Natural killer cell (primary cell): ENCODE results near the gene CDK14. TPM values are rescaled to one million over a fixed set of nuclear protein-coding genes. Genes with fewer than 3 reads are reported as not detected.

Experiments
- ATAC-seq, 3 donors: fragments of 150-1000 bp in 2 of 3; fragments of 200-7000 bp in 1 of 3; cut with Tn5 transposase; 1 replicate in 1 of 3; 2 replicates in 2 of 3; pipeline ENCODE4 v1.10.0; 2021; ENCODE audit warnings: mild to moderate bottlenecking in 2 of 3, moderate library complexity in 2 of 3
- DNase-seq, 2 donors: peaks; one replicate each; pipeline versions ENCODE4 v3.0.0 to v3.0.0-alpha.2; 2013 to 2021; ENCODE audit warnings: mixed read lengths in 1 of 2
- H3K27ac ChIP-seq: one replicate; pipeline ENCODE4 v1.5.1; 2013; ENCODE audit warnings: mild to moderate bottlenecking, low read length
- H3K27me3 ChIP-seq: one replicate; pipeline ENCODE4 v1.6.1; 2013; ENCODE audit warnings: low read length; ENCODE audit not compliant: control insufficient read depth, insufficient read depth
- H3K36me3 ChIP-seq: one replicate; pipeline ENCODE4 v1.6.1; 2013; ENCODE audit warnings: low read length; ENCODE audit not compliant: control insufficient read depth, insufficient read depth
- H3K4me1 ChIP-seq: one replicate; pipeline ENCODE4 v1.6.1; 2013; ENCODE audit warnings: low read length; ENCODE audit not compliant: control insufficient read depth, insufficient read depth
- H3K4me3 ChIP-seq: one replicate; pipeline ENCODE4 v1.5.1; 2013; ENCODE audit warnings: low read length
- H3K9me3 ChIP-seq: one replicate; pipeline ENCODE4 v1.6.1; 2013; ENCODE audit warnings: low read length; ENCODE audit not compliant: control insufficient read depth, insufficient read depth
- H3K27ac Mint-ChIP-seq, 2 donors: one replicate each; pipeline ENCODE4 v1.8.0; 2022; ENCODE audit warnings: mild to moderate bottlenecking in 2 of 2, mixed read lengths in 2 of 2, moderate library complexity in 1 of 2
- H3K27me3 Mint-ChIP-seq, 2 donors: one replicate each; pipeline ENCODE4 v1.8.0; 2022; ENCODE audit warnings: low read depth in 2 of 2, mixed read lengths in 2 of 2
- H3K36me3 Mint-ChIP-seq: one replicate; pipeline ENCODE4 v1.8.0; 2022; ENCODE audit warnings: mixed read lengths
- H3K4me1 Mint-ChIP-seq, 2 donors: one replicate each; pipeline ENCODE4 v1.8.0; 2022; ENCODE audit warnings: mixed read lengths in 2 of 2
- H3K4me3 Mint-ChIP-seq: one replicate; pipeline ENCODE4 v1.8.0; 2022; ENCODE audit warnings: mild to moderate bottlenecking, moderate library complexity, mixed read lengths
- H3K9me3 Mint-ChIP-seq, 2 donors: one replicate each; pipeline ENCODE4 v1.8.0; 2022; ENCODE audit warnings: mixed read lengths in 2 of 2
- CTCF ChIP-seq: fragments of 200-600 bp; IDR thresholded peaks from one replicate; pipeline ENCODE4 v1.8.0; 2022; ENCODE audit warnings: antibody characterized with exemption
- WGBS: methylation state at CpG from one replicate; pipeline ENCODE4 v1.1.7; 2013; ENCODE audit warnings: missing lambda C conversion rate; ENCODE audit not compliant: insufficient coverage; 5-methylcytosine and 5-hydroxymethylcytosine counted together
- intact Hi-C: fragments of 100-400 bp; cut with micrococcal nuclease; formaldehyde crosslinking; loops from one replicate; pipeline ENCODE4 v1.14.2; 2022
- total RNA-seq, 4 donors: library from RNA; stranded (reverse); fragments of 120-200 nt in 1 of 4; gene quantifications; one replicate each; pipeline versions ENCODE4 v1.2.3 to v1.2.4, GENCODE V29; 2013 to 2022

The CDK14 gene
- total RNA-seq, 3 donors from 2014 or later (not counting 1 experiment from before 2014, with no cell fraction given), result 1.2 to 12.5 (median 1.9) TPM

- DNase-seq (no peak), ATAC-seq (no peak)
- Histone ChIP-seq H3K27me3 (no peaks in the 10 kb centered on the region), H3K4me1 (no peaks in the 10 kb centered on the region), H3K27ac (no peak overlapping the region), H3K36me3 (no peaks in the 10 kb centered on the region), H3K4me3 (no peak overlapping the region), H3K9me3 (no peaks in the 10 kb centered on the region)
- H3K27me3 Mint-ChIP-seq, result no peaks in the 10 kb centered on the region
- 90% methylated on average over 2 of the region's 2 CpGs for WGBS
- no peak overlapping the region for H3K27ac Mint-ChIP-seq
- no peak for TF ChIP-seq CTCF
- no peak overlapping the region for H3K4me3 Mint-ChIP-seq
- intact Hi-C loops, result no loop called here
- no peaks in the 10 kb centered on the region for H3K4me1 Mint-ChIP-seq
- peaks cover 0 to 3% of the 10 kb centered on the region in 2 donors for H3K9me3 Mint-ChIP-seq
- H3K36me3 Mint-ChIP-seq, result no peaks in the 10 kb centered on the region
Measured at GRCh38 chr7:91140286-91140685, 544.2 kb downstream of the CDK14 start.

- 48% methylated on average over 4 of the region's 4 CpGs for WGBS
- Mint-ChIP-seq H3K27me3 (no peaks in the 10 kb centered on the region), H3K9me3 (peaks cover 0 to 3% of the 10 kb centered on the region in 2 donors), H3K36me3 (no peaks in the 10 kb centered on the region), H3K4me1 (no peaks in the 10 kb centered on the region), H3K27ac (no peak overlapping the region), H3K4me3 (no peak overlapping the region)
- no peaks in the 10 kb centered on the region for H3K9me3 ChIP-seq
- H3K27me3 ChIP-seq, result no peaks in the 10 kb centered on the region
- intact Hi-C loops, result no loop called here
- H3K36me3 ChIP-seq, result no peaks in the 10 kb centered on the region
- no peak for TF ChIP-seq CTCF
- H3K27ac ChIP-seq, result no peak overlapping the region
- no peaks in the 10 kb centered on the region for H3K4me1 ChIP-seq
- DNase-seq (no peak), ATAC-seq (no peak)
- no peak overlapping the region for H3K4me3 ChIP-seq
Measured at GRCh38 chr7:91140982-91141381, 544.9 kb downstream of the CDK14 start.

- H3K4me1 Mint-ChIP-seq, result no peaks in the 10 kb centered on the region
- Histone ChIP-seq H3K27me3 (no peaks in the 10 kb centered on the region), H3K27ac (no peak overlapping the region), H3K4me1 (no peaks in the 10 kb centered on the region), H3K9me3 (no peaks in the 10 kb centered on the region), H3K36me3 (no peaks in the 10 kb centered on the region), H3K4me3 (no peak overlapping the region)
- DNase-seq, result no peak
- ATAC-seq, result no peak
- intact Hi-C loops, result loop anchor here (1.0 kb wide), 1 partner anchor 14 kb away; no protein-coding TSS in a partner anchor
- H3K36me3 Mint-ChIP-seq, result no peaks in the 10 kb centered on the region
- H3K27me3 Mint-ChIP-seq, result no peaks in the 10 kb centered on the region
- H3K4me3 Mint-ChIP-seq, result no peak overlapping the region
- peaks cover 0 to 6% of the 10 kb centered on the region in 2 donors for H3K9me3 Mint-ChIP-seq
- no peak for TF ChIP-seq CTCF
- H3K27ac Mint-ChIP-seq, result no peak overlapping the region
- WGBS, result no CpG with 5 or more reads among the region's 1 CpG
Measured at GRCh38 chr7:91142743-91143142, 546.6 kb downstream of the CDK14 start.
